Activated naive CD8-positive, alpha-beta T cell treated with anti-CD3 and anti-CD28 coated beads, Interleukin-2, amount 50 U/mL, for 16 hours (primary cell): ENCODE data around the gene PHF13.
"Not testable (repeated sequence)": the region's sequence is repeated elsewhere in the genome, so short reads cannot be mapped to it uniquely, and the experiment has no call there.

Source experiments
- DNase-seq: peaks from one replicate; pipeline ENCODE4 v3.0.0-alpha.2; 2020; ENCODE audit warnings: low read depth, low spot score

The PHF13 gene

DNA sequence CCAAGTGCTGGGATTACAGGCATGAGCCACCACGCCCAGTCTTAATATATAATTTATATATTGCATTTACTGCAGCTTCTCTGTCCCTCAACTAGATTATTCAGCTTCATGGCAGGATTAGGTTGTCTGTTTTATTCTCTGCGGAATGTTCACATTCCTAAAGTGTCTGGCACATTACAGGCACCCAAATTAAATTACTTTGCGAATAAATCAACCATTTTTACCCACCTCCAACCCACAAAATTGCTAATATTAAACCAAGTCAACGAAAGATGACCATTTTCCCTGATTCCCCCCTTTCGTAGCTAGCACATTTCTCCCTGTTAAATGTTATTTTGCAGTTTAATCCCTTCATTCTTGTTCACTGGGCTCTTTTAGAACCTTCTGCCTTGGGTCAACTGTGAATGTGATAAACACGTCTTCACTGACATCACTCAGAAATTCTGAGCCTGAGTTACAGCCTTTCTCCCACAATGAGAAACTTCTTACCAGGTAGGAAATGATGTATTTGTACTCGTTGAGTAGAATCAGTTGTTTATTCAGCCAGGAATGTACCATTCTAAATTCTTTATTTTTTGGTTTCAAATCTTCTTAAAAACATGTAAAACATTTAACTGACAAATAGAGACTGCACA lies 47.0 kb downstream of the PHF13 start:
- no peak for DNase-seq

DNA sequence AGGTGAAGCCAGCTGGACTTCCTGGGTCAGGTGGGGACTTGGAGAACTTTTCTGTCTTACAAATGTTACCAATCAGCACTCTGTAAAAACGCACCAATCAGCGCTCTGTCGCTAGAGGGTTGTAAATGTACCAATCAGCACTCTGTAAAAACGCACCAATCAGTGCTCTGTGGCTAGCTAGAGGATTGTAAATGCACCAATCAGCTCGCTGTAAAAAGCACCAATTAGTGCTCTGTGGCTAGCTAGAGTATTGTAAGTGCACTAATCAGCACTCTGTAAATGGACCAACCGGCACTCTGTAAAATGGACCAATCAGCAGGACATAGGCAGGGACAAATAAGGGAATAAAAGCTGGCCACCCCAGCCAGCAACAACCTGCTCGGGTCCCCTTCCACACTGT lies 48.9 kb downstream of the PHF13 start:
- DNase-seq: not testable (repeated sequence)

DNA sequence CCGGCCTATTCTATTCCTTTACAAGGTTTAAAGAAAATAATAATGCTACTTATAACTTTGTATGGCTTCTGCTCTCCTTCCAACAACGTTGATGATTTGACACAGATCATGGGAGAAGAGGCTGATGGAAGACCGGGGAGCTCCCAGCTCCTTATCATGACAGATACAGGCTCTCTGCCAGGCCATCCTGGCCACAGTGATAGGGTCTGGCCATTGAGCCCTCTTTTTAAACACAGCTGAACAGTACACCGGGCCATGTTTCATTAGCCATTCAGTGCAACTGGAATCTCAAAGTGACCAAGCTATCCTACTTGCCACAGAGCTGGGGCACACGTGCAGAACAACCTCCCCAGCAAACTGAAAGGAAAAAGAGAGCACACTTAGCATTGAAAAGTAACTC lies 53.2 kb downstream of the PHF13 start:
- no peak for DNase-seq

- DNase-seq: no peak
These were observed 53.6 kb downstream of the PHF13 start for GRCh38 chr1:6667139-6667538.

DNA sequence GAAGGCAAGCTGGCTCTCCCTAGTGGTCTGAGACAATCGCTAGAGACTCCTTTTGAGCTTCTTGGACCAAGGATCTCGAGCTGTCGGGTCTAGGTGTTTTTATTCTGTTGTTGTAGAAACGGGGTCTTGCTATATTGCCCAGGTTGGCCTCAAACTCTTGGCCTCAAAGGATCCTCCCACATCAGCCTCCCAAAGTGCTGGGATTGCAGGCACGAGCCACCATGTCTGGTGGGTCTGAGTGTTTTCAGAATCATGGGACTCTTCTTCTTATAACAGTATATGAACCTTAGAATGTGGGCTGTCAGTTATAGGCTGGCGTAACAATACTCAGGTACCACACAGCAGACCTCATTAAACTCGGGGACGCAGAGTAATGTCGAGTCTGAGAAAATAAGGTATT lies 55.0 kb downstream of the PHF13 start:
- no peak for DNase-seq

- no peak for DNase-seq
These were observed 59.0 kb downstream of the PHF13 start for GRCh38 chr1:6672558-6672957.
